Testis (tissue), 2 donors: Measurements from ENCODE around the gene ACOT13.

Source experiments
- POLR2A ChIP-seq: fragments of 450-650 bp; IDR thresholded peaks from one replicate; pipeline ENCODE4 v1.6.1; 2017; ENCODE audit warnings: antibody characterized with exemption, mild to moderate bottlenecking, moderate library complexity
- TF ChIP-seq, protein P1 (sequence below), 3 experiments: fragments of 450-650 bp in 2 of 3; fragments of 200-600 bp in 1 of 3; sonication (generic) in 1 of 3; IDR thresholded peaks; one replicate each; pipeline ENCODE4 v1.5.1; 2016 to 2019; ENCODE audit warnings: antibody characterized with exemption in 3 of 3, mild to moderate bottlenecking in 2 of 3, moderate library complexity in 1 of 3

DNA sequence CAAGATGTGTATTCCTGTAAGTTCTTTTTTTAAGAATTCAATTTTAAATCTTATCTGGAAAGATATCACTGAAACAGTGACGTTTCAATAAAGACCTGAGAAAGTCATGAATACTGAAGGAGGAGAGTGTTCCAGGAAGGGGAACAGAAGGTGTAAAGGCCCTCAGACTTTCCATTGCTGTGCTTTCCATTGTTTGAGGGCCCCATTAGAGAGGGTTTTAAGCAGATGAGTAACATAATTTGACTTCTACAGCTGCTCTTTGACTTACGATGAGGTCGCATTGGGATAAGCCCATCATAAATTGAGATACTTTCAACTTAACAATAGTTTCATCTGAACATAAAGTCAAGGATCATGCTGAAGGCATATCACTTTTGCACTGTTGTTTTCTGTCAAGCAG, 24.7 kb downstream of the ACOT13 start:
- TF ChIP-seq, protein P1, sequence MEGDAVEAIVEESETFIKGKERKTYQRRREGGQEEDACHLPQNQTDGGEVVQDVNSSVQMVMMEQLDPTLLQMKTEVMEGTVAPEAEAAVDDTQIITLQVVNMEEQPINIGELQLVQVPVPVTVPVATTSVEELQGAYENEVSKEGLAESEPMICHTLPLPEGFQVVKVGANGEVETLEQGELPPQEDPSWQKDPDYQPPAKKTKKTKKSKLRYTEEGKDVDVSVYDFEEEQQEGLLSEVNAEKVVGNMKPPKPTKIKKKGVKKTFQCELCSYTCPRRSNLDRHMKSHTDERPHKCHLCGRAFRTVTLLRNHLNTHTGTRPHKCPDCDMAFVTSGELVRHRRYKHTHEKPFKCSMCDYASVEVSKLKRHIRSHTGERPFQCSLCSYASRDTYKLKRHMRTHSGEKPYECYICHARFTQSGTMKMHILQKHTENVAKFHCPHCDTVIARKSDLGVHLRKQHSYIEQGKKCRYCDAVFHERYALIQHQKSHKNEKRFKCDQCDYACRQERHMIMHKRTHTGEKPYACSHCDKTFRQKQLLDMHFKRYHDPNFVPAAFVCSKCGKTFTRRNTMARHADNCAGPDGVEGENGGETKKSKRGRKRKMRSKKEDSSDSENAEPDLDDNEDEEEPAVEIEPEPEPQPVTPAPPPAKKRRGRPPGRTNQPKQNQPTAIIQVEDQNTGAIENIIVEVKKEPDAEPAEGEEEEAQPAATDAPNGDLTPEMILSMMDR (IDR thresholded peaks at IDR 0.05) = no peak
- TF ChIP-seq POLR2A = no peak
